ENCODE data around the gene LPP. TPM values are rescaled to one million over a fixed set of nuclear protein-coding genes. Genes with fewer than 3 reads are reported as not detected.

Gene LPP
- total and polyA plus RNA-seq, 5 donors from 2014 or later: 14.5 to 102 (median 21.7) TPM

DNA sequence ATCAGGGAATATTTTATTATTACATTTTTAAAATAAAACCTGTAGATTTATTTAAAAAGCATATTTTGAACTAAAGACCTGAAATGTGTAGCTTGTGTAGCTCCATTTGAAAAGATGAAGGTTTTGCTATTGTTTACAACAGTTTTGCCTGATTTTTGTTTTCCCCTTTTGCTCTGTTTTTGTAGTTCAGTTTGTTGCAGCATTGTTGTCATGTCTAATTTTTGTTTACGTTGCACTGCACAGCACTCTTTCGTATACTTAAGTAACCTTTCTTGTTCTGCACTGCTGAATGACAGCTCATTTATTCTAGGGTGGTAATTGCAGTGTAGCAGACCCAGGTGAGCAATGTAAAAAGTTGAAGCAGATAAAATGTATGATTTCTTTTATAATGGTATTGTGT lies 435.8 kb downstream of the LPP start:
- Histone ChIP-seq H3K27ac (ENCODE audit: insufficient read depth, low read length, poor library complexity, severe bottlenecking) (no peak overlapping the region), H3K4me3 (ENCODE audit: low read depth, low read length) (no peak overlapping the region), H3K9me3 (ENCODE audit: control insufficient read depth in 2 of 2, low read length in 2 of 2) (no peaks in the 10 kb centered on the region), H3K27me3 (ENCODE audit: control insufficient read depth, insufficient read depth, low read length) (no peaks in the 10 kb centered on the region), H3K36me3 (ENCODE audit: control insufficient read depth, insufficient read depth, low read length) (no peaks in the 10 kb centered on the region), H3K4me1 (ENCODE audit: control insufficient read depth, insufficient read depth, low read length, poor library complexity, severe bottlenecking) (no peaks in the 10 kb centered on the region)
- no peak overlapping the region for H3K4me3 Mint-ChIP-seq
- H3K9me3 Mint-ChIP-seq: no peaks in the 10 kb centered on the region
- DNase-seq: no peak
- H3K27ac Mint-ChIP-seq: no peak overlapping the region
- H3K4me1 Mint-ChIP-seq: peaks cover 4 to 6% (median 5%) of the 10 kb centered on the region in 4 donors
- ATAC-seq (ENCODE audit: low read depth in 2 of 2): no peak
- H3K27me3 Mint-ChIP-seq: no peaks in the 10 kb centered on the region
- H3K36me3 Mint-ChIP-seq: peaks cover 7% of the 10 kb centered on the region

DNA sequence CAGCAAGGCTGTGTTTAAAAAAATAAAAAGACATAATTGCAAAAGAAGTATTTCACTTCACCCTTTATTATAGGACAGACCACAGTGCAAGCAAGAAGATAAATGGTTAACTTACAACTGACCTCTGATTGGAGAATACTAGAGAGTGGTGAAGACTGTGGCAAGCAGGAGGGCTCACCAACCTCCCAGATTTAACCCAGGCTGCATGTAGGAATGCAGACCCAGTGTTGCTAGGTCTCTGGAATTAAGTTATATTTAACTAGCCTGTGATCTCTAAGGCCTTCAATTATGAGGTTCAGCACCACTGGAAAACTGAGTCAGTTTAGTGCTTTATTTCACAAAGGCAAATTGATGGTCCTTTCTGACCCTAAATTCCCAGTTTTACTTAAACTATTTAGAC lies 436.6 kb downstream of the LPP start:
- H3K4me1 Mint-ChIP-seq: peaks cover 0 to 4% (median 1%) of the 10 kb centered on the region in 4 donors
- no peaks in the 10 kb centered on the region for H3K9me3 Mint-ChIP-seq

DNA sequence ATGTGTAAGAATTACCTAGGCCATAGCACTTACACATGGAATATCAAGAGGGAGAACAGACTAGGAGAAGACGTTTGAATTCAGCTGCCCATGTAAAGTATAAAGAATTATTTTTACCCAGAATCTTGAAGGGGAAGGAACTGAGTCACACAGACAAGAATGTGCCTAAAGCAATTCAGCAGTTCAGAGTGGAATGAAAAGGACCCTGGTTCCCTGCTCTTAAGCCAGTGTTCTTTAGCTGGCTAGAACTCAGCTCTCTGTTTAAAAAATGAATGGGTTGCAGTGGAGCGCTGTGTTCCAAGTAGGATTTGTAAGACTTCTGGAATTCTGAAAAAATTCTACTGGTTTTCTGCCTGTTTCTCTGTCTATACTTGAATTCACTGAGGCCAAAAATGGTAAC lies 440.2 kb downstream of the LPP start:
- ATAC-seq (ENCODE audit: low read depth in 2 of 2) (no peak), DNase-seq (no peak)
- Histone ChIP-seq H3K27ac (ENCODE audit: insufficient read depth, low read length, poor library complexity, severe bottlenecking) (no peak overlapping the region), H3K9me3 (ENCODE audit: control insufficient read depth in 2 of 2, low read length in 2 of 2) (no peaks in the 10 kb centered on the region), H3K27me3 (ENCODE audit: control insufficient read depth, insufficient read depth, low read length) (no peaks in the 10 kb centered on the region), H3K4me3 (ENCODE audit: low read depth, low read length) (no peak overlapping the region), H3K4me1 (ENCODE audit: control insufficient read depth, insufficient read depth, low read length, poor library complexity, severe bottlenecking) (no peaks in the 10 kb centered on the region), H3K36me3 (ENCODE audit: control insufficient read depth, insufficient read depth, low read length) (no peaks in the 10 kb centered on the region)
- H3K9me3 Mint-ChIP-seq: no peaks in the 10 kb centered on the region
- no peak overlapping the region for H3K4me3 Mint-ChIP-seq
- peaks cover 11% of the 10 kb centered on the region for H3K36me3 Mint-ChIP-seq
- H3K4me1 Mint-ChIP-seq: peaks cover 0 to 2% (median 0%) of the 10 kb centered on the region in 4 donors
- no peak overlapping the region for H3K27ac Mint-ChIP-seq
- no peaks in the 10 kb centered on the region for H3K27me3 Mint-ChIP-seq

More for the DNA sequence above, 436.6 kb downstream of the LPP start:
- H3K4me3 Mint-ChIP-seq: no peak overlapping the region
- ATAC-seq (ENCODE audit: low read depth in 2 of 2) (no peak), DNase-seq (no peak)
- Histone ChIP-seq H3K36me3 (ENCODE audit: control insufficient read depth, insufficient read depth, low read length) (no peaks in the 10 kb centered on the region), H3K27ac (ENCODE audit: insufficient read depth, low read length, poor library complexity, severe bottlenecking) (no peak overlapping the region), H3K9me3 (ENCODE audit: control insufficient read depth in 2 of 2, low read length in 2 of 2) (no peaks in the 10 kb centered on the region), H3K4me1 (ENCODE audit: control insufficient read depth, insufficient read depth, low read length, poor library complexity, severe bottlenecking) (no peaks in the 10 kb centered on the region), H3K4me3 (ENCODE audit: low read depth, low read length) (no peak overlapping the region), H3K27me3 (ENCODE audit: control insufficient read depth, insufficient read depth, low read length) (no peaks in the 10 kb centered on the region)
- H3K36me3 Mint-ChIP-seq: peaks cover 7% of the 10 kb centered on the region
- H3K27ac Mint-ChIP-seq: peak overlapping the region in 1 of 3 donors; percentile 26
- H3K27me3 Mint-ChIP-seq: no peaks in the 10 kb centered on the region

DNA sequence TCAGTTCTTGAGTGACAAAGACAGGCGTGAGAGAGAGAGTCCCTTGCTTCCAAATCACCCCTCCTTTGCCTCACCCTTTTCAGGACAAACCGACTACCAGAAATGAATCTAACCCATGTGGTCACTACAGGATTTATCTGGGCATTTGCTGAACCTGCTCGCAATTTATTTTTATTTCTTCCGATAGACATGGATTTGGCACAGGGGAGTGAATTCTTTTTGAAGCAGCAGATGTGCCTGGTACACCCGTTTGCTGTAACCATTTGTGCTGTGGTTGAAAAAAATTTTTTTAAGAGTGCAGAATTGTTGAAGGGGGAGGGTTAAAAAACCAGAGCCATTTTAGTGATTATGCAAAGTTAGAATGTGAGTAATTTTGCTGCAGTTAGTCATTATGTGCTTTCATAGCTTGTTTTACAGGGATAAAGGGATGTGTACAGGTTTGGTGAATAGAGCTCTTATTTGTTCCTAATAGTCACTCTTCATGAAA lies 442.0 kb downstream of the LPP start:
- Mint-ChIP-seq H3K4me1 (no peaks in the 10 kb centered on the region), H3K9me3 (no peaks in the 10 kb centered on the region)

DNA sequence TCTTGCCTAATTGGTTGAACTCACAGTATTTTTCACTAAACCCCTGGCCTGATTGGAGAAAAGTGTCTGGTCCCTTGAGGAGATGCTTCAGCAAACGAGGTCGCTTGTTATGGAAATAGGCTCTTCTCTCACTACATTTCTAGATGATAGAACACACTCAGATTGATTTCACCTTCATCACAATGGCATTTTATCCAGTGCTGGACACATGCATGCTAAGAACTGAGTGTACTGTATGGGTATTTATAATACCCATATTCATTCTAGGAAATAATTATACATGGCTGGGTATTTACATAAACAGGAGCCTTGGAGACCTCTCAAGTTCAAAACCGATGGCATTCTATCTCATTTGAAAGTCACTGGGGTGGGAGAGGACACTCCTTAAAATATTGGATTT lies 444.9 kb downstream of the LPP start:
- Mint-ChIP-seq H3K27me3 (no peaks in the 10 kb centered on the region), H3K36me3 (peaks cover 6% of the 10 kb centered on the region), H3K27ac (no peak overlapping the region), H3K4me3 (no peak overlapping the region), H3K9me3 (no peaks in the 10 kb centered on the region), H3K4me1 (no peaks in the 10 kb centered on the region)
- no peaks in the 10 kb centered on the region for H3K36me3 ChIP-seq (ENCODE audit: control insufficient read depth, insufficient read depth, low read length)
- no peak overlapping the region for H3K4me3 ChIP-seq (ENCODE audit: low read depth, low read length)
- no peak for ATAC-seq (ENCODE audit: low read depth in 2 of 2)
- no peaks in the 10 kb centered on the region for H3K4me1 ChIP-seq (ENCODE audit: control insufficient read depth, insufficient read depth, low read length, poor library complexity, severe bottlenecking)
- no peak overlapping the region for H3K27ac ChIP-seq (ENCODE audit: insufficient read depth, low read length, poor library complexity, severe bottlenecking)
- no peak for DNase-seq
- no peaks in the 10 kb centered on the region for H3K27me3 ChIP-seq (ENCODE audit: control insufficient read depth, insufficient read depth, low read length)
- H3K9me3 ChIP-seq (ENCODE audit: control insufficient read depth in 2 of 2, low read length in 2 of 2): no peaks in the 10 kb centered on the region

More for the DNA sequence above, 442.0 kb downstream of the LPP start:
- DNase-seq (no peak), ATAC-seq (ENCODE audit: low read depth in 2 of 2) (no peak)
- H3K36me3 ChIP-seq (ENCODE audit: control insufficient read depth, insufficient read depth, low read length): no peaks in the 10 kb centered on the region
- H3K27ac ChIP-seq (ENCODE audit: insufficient read depth, low read length, poor library complexity, severe bottlenecking): no peak overlapping the region
- H3K4me1 ChIP-seq (ENCODE audit: control insufficient read depth, insufficient read depth, low read length, poor library complexity, severe bottlenecking): no peaks in the 10 kb centered on the region
- H3K27me3 ChIP-seq (ENCODE audit: control insufficient read depth, insufficient read depth, low read length): no peaks in the 10 kb centered on the region
- Mint-ChIP-seq H3K4me3 (no peak overlapping the region), H3K36me3 (peaks cover 11% of the 10 kb centered on the region), H3K27me3 (no peaks in the 10 kb centered on the region), H3K27ac (no peak overlapping the region)
- H3K9me3 ChIP-seq (ENCODE audit: control insufficient read depth in 2 of 2, low read length in 2 of 2): no peaks in the 10 kb centered on the region
- H3K4me3 ChIP-seq (ENCODE audit: low read depth, low read length): no peak overlapping the region

DNA sequence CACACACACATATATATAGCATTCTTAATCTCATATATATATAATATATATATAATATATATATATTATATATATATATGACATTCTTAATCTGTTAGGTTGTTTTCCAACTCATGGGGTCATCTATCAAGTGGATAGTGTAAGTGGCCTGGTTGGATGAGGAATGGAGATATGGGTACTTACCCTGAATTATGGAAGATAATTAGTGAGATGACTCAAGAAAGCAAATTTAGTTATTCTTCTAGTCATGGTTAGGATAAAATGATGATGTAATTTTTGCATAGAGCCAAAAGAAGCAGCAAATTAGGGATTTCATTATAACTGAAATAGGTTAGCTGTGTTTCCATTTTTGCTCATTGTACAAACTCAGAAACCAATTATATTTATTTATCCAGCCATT lies 448.2 kb downstream of the LPP start:
- no peaks in the 10 kb centered on the region for H3K27me3 ChIP-seq (ENCODE audit: control insufficient read depth, insufficient read depth, low read length)
- no peak overlapping the region for H3K4me3 Mint-ChIP-seq
- H3K9me3 Mint-ChIP-seq: no peaks in the 10 kb centered on the region
- no peak overlapping the region for H3K4me3 ChIP-seq (ENCODE audit: low read depth, low read length)
- no peaks in the 10 kb centered on the region for H3K36me3 Mint-ChIP-seq
- H3K27me3 Mint-ChIP-seq: no peaks in the 10 kb centered on the region
- no peaks in the 10 kb centered on the region for H3K4me1 ChIP-seq (ENCODE audit: control insufficient read depth, insufficient read depth, low read length, poor library complexity, severe bottlenecking)
- H3K36me3 ChIP-seq (ENCODE audit: control insufficient read depth, insufficient read depth, low read length): no peaks in the 10 kb centered on the region
- H3K27ac ChIP-seq (ENCODE audit: insufficient read depth, low read length, poor library complexity, severe bottlenecking): no peak overlapping the region
- ATAC-seq (ENCODE audit: low read depth in 2 of 2) (no peak), DNase-seq (no peak)
- peaks cover 0 to 8% (median 2%) of the 10 kb centered on the region in 4 donors for H3K4me1 Mint-ChIP-seq
- H3K27ac Mint-ChIP-seq: no peak overlapping the region
- no peaks in the 10 kb centered on the region for H3K9me3 ChIP-seq (ENCODE audit: control insufficient read depth in 2 of 2, low read length in 2 of 2)

DNA sequence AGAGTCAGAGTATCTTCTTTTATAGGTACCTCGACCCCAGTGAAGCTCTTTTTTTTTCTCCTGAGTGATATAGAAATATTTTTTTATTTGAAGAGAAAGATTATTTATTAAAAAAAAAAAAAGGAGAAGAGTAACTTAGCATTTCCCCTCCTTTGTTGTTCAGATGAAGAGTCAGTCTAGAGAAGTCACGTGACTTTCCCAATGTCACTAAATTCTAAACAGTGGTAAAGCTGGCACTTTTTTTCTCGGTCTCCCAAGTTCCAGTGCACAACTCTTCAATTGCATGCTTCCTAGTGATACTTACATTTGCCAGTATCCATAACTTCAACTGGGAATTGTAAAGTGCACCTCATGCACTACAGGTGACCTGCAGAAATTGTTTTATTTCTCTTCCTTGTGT lies 448.7 kb downstream of the LPP start:
- DNase-seq: no peak
- no peaks in the 10 kb centered on the region for H3K36me3 ChIP-seq (ENCODE audit: control insufficient read depth, insufficient read depth, low read length)
- Mint-ChIP-seq H3K4me3 (no peak overlapping the region), H3K36me3 (no peaks in the 10 kb centered on the region), H3K9me3 (no peaks in the 10 kb centered on the region), H3K27ac (no peak overlapping the region), H3K4me1 (peaks cover 0 to 8% (median 2%) of the 10 kb centered on the region in 4 donors), H3K27me3 (no peaks in the 10 kb centered on the region)
- H3K27ac ChIP-seq (ENCODE audit: insufficient read depth, low read length, poor library complexity, severe bottlenecking): no peak overlapping the region
- H3K9me3 ChIP-seq (ENCODE audit: control insufficient read depth in 2 of 2, low read length in 2 of 2): no peaks in the 10 kb centered on the region
- no peaks in the 10 kb centered on the region for H3K4me1 ChIP-seq (ENCODE audit: control insufficient read depth, insufficient read depth, low read length, poor library complexity, severe bottlenecking)
- no peak overlapping the region for H3K4me3 ChIP-seq (ENCODE audit: low read depth, low read length)
- ATAC-seq (ENCODE audit: low read depth in 2 of 2): no peak
- no peaks in the 10 kb centered on the region for H3K27me3 ChIP-seq (ENCODE audit: control insufficient read depth, insufficient read depth, low read length)

DNA sequence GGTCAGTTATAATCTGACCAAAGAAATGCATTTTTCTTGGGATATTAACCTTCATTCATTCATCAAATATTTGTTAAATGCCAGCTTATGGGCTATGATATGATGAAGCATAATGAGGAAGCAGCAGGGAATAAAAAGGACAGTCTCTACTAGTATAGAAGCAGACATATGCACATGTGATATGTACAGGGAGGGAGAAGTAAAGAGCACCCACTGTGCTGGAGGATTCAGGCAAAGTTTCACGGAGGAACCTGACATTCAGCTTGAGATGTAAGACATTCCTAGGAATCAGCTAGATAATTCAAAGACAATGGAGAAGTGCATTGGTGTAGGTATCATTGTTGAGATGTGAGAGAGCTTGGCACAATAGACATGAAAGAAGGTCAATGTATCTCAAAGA lies 450.7 kb downstream of the LPP start:
- no peak for DNase-seq
- Mint-ChIP-seq H3K9me3 (peaks cover 0 to 10% (median 0%) of the 10 kb centered on the region in 7 donors), H3K4me3 (no peak overlapping the region)

More for the DNA sequence above, 450.7 kb downstream of the LPP start:
- H3K27ac Mint-ChIP-seq: no peak overlapping the region
- H3K36me3 Mint-ChIP-seq: peaks cover 14% of the 10 kb centered on the region
- peaks cover 0 to 8% (median 2%) of the 10 kb centered on the region in 4 donors for H3K4me1 Mint-ChIP-seq
- Histone ChIP-seq H3K27ac (ENCODE audit: insufficient read depth, low read length, poor library complexity, severe bottlenecking) (no peak overlapping the region), H3K27me3 (ENCODE audit: control insufficient read depth, insufficient read depth, low read length) (no peaks in the 10 kb centered on the region), H3K4me1 (ENCODE audit: control insufficient read depth, insufficient read depth, low read length, poor library complexity, severe bottlenecking) (no peaks in the 10 kb centered on the region), H3K4me3 (ENCODE audit: low read depth, low read length) (no peak overlapping the region), H3K9me3 (ENCODE audit: control insufficient read depth in 2 of 2, low read length in 2 of 2) (no peaks in the 10 kb centered on the region), H3K36me3 (ENCODE audit: control insufficient read depth, insufficient read depth, low read length) (peaks cover 8% of the 10 kb centered on the region)
- no peaks in the 10 kb centered on the region for H3K27me3 Mint-ChIP-seq
- no peak for ATAC-seq (ENCODE audit: low read depth in 2 of 2)

Measured in CD4-positive, CD25-positive, alpha-beta regulatory T cell (primary cell).